ENCODE results near the gene KDM4E.

KDM4E gene

GRCh38 chr11:95042906-95043305 is 17.8 kb downstream of the KDM4E start:
- CTCF ChIA-PET: no interaction called here
- POLR2A ChIA-PET: no interaction called here
- Histone ChIP-seq H3K4me1 (ENCODE audit: control insufficient read depth, insufficient read depth, low read length) (no peaks in the 10 kb centered on the region), H3K9me3 (ENCODE audit: control insufficient read depth, insufficient read depth, low read depth, low read length) (no peaks in the 10 kb centered on the region), H3K36me3 (ENCODE audit: control insufficient read depth in 2 of 2, insufficient read depth in 1 of 2, low read length in 2 of 2) (no peaks in the 10 kb centered on the region), H3K27ac (ENCODE audit: extremely low read depth, low read depth, low read length) (no peak overlapping the region), H3K4me3 (ENCODE audit: low read depth, low read length) (no peak overlapping the region)
- no peak for TF ChIP-seq TRIM28 (IDR thresholded peaks at IDR 0.05; ENCODE audit: borderline replicate concordance, low read length)
- TF ChIP-seq ZNF658 (tag by site-specific recombination; IDR thresholded peaks at IDR 0.05): no peak
- no peak for TF ChIP-seq ZNF26 (tag by site-specific recombination; IDR thresholded peaks at IDR 0.05)
- TF ChIP-seq, protein P1, sequence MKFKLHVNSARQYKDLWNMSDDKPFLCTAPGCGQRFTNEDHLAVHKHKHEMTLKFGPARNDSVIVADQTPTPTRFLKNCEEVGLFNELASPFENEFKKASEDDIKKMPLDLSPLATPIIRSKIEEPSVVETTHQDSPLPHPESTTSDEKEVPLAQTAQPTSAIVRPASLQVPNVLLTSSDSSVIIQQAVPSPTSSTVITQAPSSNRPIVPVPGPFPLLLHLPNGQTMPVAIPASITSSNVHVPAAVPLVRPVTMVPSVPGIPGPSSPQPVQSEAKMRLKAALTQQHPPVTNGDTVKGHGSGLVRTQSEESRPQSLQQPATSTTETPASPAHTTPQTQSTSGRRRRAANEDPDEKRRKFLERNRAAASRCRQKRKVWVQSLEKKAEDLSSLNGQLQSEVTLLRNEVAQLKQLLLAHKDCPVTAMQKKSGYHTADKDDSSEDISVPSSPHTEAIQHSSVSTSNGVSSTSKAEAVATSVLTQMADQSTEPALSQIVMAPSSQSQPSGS (tag by site-specific recombination; IDR thresholded peaks at IDR 0.05; ENCODE audit: low read depth): no peak
- TF ChIP-seq ZNF23 (tag by site-specific recombination; IDR thresholded peaks at IDR 0.05; ENCODE audit: borderline replicate concordance): no peak
- TF ChIP-seq KLF16 (tag by site-specific recombination; IDR thresholded peaks at IDR 0.05): no peak
- TF ChIP-seq ZNF600 (tag by site-specific recombination; IDR thresholded peaks at IDR 0.05): no peak
- no peak for TF ChIP-seq ZNF654 (tag by site-specific recombination; IDR thresholded peaks at IDR 0.05; ENCODE audit: low read depth)
- no peak for TF ChIP-seq ZNF394 (tag by site-specific recombination; IDR thresholded peaks at IDR 0.05; ENCODE audit: borderline replicate concordance)
- TF ChIP-seq HOXA7 (CRISPR knock-in tag; IDR thresholded peaks at IDR 0.05; ENCODE audit: borderline replicate concordance): no peak
- no peak for TF ChIP-seq ZNF707 (tag by site-specific recombination; IDR thresholded peaks at IDR 0.05)
- TF ChIP-seq ZNF169 (tag by site-specific recombination; IDR thresholded peaks at IDR 0.05): no peak
- no peak for TF ChIP-seq GLI2 (tag by site-specific recombination; IDR thresholded peaks at IDR 0.05; ENCODE audit: borderline replicate concordance, low read depth)
- no peak for TF ChIP-seq ZFP3 (tag by site-specific recombination; IDR thresholded peaks at IDR 0.05; ENCODE audit: low read depth)
- TF ChIP-seq, protein P2, sequence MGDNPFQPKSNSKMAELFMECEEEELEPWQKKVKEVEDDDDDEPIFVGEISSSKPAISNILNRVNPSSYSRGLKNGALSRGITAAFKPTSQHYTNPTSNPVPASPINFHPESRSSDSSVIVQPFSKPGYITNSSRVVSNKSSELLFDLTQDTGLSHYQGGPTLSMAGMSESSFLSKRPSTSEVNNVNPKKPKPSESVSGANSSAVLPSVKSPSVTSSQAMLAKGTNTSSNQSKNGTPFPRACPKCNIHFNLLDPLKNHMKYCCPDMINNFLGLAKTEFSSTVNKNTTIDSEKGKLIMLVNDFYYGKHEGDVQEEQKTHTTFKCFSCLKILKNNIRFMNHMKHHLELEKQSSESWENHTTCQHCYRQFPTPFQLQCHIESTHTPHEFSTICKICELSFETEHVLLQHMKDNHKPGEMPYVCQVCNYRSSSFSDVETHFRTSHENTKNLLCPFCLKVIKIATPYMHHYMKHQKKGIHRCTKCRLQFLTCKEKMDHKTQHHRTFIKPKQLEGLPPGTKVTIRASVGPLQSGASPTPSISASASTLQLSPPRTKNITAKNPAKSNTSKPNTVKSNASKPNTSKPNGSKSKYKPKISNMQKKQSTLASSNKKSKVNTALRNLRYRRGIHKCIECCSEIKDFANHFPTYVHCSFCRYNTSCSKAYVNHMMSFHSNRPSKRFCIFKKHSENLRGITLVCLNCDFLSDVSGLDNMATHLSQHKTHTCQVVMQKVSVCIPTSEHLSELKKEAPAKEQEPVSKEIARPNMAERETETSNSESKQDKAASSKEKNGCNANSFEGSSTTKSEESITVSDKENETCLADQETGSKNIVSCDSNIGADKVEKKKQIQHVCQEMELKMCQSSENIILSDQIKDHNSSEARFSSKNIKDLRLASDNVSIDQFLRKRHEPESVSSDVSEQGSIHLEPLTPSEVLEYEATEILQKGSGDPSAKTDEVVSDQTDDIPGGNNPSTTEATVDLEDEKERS (tag by site-specific recombination; IDR thresholded peaks at IDR 0.05): no peak
- no peak for TF ChIP-seq ZNF391 (tag by site-specific recombination; IDR thresholded peaks at IDR 0.05; ENCODE audit: borderline replicate concordance, low read depth)
- TF ChIP-seq, protein P3, sequence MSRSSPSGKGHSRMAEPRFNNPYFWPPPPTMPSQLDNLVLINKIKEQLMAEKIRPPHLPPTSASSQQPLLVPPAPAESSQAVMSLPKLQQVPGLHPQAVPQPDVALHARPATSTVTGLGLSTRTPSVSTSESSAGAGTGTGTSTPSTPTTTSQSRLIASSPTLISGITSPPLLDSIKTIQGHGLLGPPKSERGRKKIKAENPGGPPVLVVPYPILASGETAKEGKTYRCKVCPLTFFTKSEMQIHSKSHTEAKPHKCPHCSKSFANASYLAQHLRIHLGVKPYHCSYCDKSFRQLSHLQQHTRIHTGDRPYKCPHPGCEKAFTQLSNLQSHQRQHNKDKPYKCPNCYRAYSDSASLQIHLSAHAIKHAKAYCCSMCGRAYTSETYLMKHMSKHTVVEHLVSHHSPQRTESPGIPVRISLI (tag by site-specific recombination; IDR thresholded peaks at IDR 0.05): no peak
- no peak for TF ChIP-seq ZBTB48 (tag by site-specific recombination; IDR thresholded peaks at IDR 0.05)
- TF ChIP-seq ZBTB10 (tag by site-specific recombination; IDR thresholded peaks at IDR 0.05): no peak
- no peak for TF ChIP-seq ZNF121 (tag by site-specific recombination; IDR thresholded peaks at IDR 0.05)
